Measurements from ENCODE around the gene NUDT8. TPM values are rescaled to one million over a fixed set of nuclear protein-coding genes. Genes with fewer than 3 reads are reported as not detected.

Gene NUDT8
- total and polyA plus RNA-seq, 7 donors: 3.6 to 63.1 (median 10.9) TPM

DNA sequence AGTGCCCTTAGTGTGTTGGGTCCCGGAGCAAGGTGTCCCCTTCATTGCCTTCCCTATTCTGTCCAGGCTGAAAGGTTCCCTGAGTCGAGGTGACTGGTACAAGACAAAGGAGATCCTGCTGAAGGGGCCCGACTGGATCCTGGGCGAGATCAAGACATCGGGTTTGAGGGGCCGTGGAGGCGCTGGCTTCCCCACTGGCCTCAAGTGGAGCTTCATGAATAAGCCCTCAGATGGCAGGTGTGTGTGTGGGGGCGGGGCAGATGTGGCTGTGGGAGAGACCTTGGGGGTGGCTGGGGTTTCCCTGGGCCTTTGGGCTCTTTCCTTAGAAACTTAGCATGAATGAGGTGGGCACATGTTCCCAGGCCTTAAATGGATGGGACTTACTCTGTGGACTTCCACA is 21.3 kb downstream of the NUDT8 start:
- intact Hi-C loops (cut with DNase I): no loop called here
- H3K36me3 ChIP-seq: peaks cover 20 to 53% (median 30%) of the 10 kb centered on the region in 4 donors

DNA sequence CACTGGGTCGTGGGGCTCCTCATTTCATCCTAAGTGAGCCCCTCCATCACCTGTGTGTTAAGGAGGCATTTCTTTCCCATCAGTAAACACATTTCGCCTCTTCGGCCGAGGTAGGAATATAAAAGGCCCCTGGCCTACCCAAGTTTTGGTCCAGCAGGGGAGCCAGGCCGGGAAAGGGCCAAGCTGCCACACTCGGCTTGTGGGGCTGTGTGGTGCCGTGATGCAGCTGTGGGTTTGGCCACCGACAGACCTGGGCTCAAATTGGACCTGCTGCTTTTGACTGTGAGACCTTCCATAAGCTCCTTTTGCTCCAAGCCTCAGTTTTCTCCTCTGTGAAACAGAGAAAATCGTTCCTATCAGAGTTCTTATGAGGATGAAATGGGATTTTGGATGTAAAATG is 22.2 kb downstream of the NUDT8 start:
- DNase-seq: no peak
- WGBS, 2 donors: 15 to 48% methylated on average over 9 of the region's 9 CpGs

More for the DNA sequence above, 21.3 kb downstream of the NUDT8 start:
- Histone ChIP-seq H3K4me1 (peaks cover 0 to 20% (median 19%) of the 10 kb centered on the region in 4 donors), H3K9me3 (no peaks in the 10 kb centered on the region), H3K27me3 (no peaks in the 10 kb centered on the region), H3K27ac (no peak overlapping the region), H3K4me3 (no peak overlapping the region)
- TF ChIP-seq EP300 (IDR thresholded peaks at IDR 0.05): no peak
- TF ChIP-seq, protein P1, sequence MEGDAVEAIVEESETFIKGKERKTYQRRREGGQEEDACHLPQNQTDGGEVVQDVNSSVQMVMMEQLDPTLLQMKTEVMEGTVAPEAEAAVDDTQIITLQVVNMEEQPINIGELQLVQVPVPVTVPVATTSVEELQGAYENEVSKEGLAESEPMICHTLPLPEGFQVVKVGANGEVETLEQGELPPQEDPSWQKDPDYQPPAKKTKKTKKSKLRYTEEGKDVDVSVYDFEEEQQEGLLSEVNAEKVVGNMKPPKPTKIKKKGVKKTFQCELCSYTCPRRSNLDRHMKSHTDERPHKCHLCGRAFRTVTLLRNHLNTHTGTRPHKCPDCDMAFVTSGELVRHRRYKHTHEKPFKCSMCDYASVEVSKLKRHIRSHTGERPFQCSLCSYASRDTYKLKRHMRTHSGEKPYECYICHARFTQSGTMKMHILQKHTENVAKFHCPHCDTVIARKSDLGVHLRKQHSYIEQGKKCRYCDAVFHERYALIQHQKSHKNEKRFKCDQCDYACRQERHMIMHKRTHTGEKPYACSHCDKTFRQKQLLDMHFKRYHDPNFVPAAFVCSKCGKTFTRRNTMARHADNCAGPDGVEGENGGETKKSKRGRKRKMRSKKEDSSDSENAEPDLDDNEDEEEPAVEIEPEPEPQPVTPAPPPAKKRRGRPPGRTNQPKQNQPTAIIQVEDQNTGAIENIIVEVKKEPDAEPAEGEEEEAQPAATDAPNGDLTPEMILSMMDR (IDR thresholded peaks at IDR 0.05): no peak
- no peak for TF ChIP-seq POLR2AphosphoS5 (IDR thresholded peaks at IDR 0.05)
- no peak for TF ChIP-seq POLR2A (IDR thresholded peaks at IDR 0.05)
- no peak for DNase-seq
- WGBS, 2 donors: 94 to 96% methylated on average over 8 of the region's 8 CpGs

GRCh38 chr11:67606492-67607295 is 23.0 kb downstream of the NUDT8 start, which contains the start of gene NDUFV1:
Gene NDUFV1 (plus strand): TSS chr11:67606936. CDS start chr11:67607005, 69 bp downstream.
- H3K27ac ChIP-seq: peak within 1 kb of the TSS; percentile 85 to 94 (median 88)
- DNase-seq: peak; percentile 98
- intact Hi-C loops (cut with DNase I): loop anchor here (1.0 to 2.0 kb wide), 3 partner anchors 22 to 34 kb away; no protein-coding TSS in a partner anchor
- no peaks in the 10 kb centered on the region for H3K9me3 ChIP-seq
- 0 to 1% methylated on average over 69 of the region's 69 CpGs for WGBS, 2 donors
- H3K27me3 ChIP-seq: no peaks in the 10 kb centered on the region
- H3K4me3 ChIP-seq: peak within 1 kb of the TSS; percentile 86 to 100 (median 94)
- TF ChIP-seq POLR2A (IDR thresholded peaks at IDR 0.05) (peak; percentile 54 to 63), EP300 (IDR thresholded peaks at IDR 0.05) (peak in 1 of 4 donors; percentile 33), POLR2AphosphoS5 (IDR thresholded peaks at IDR 0.05) (peak; percentile 79 to 93 (median 90))
- TF ChIP-seq, protein P1 (IDR thresholded peaks at IDR 0.05): peak; percentile 55 to 77 (median 58)
- H3K36me3 ChIP-seq: peaks cover 13 to 36% (median 20%) of the 10 kb centered on the region in 4 donors
- peaks cover 0 to 20% (median 19%) of the 10 kb centered on the region in 4 donors for H3K4me1 ChIP-seq

More for the DNA sequence above, 22.2 kb downstream of the NUDT8 start:
- no peaks in the 10 kb centered on the region for H3K27me3 ChIP-seq
- H3K9me3 ChIP-seq: no peaks in the 10 kb centered on the region
- intact Hi-C loops (cut with DNase I): loop anchor here (2.0 kb wide), 1 partner anchor 23 kb away; no protein-coding TSS in a partner anchor
- H3K27ac ChIP-seq: peak overlapping the region in 3 of 4 donors; percentile 88 to 94 (median 88)
- H3K4me3 ChIP-seq: peak overlapping the region; percentile 86 to 100 (median 94)
- peaks cover 17 to 44% (median 28%) of the 10 kb centered on the region in 4 donors for H3K36me3 ChIP-seq
- TF ChIP-seq POLR2AphosphoS5 (IDR thresholded peaks at IDR 0.05) (no peak), POLR2A (IDR thresholded peaks at IDR 0.05) (no peak), EP300 (IDR thresholded peaks at IDR 0.05) (no peak)
- TF ChIP-seq, protein P1 (IDR thresholded peaks at IDR 0.05): no peak
- peaks cover 0 to 20% (median 19%) of the 10 kb centered on the region in 4 donors for H3K4me1 ChIP-seq

GRCh38 chr11:67606093-67606491 is 23.6 kb downstream of the NUDT8 start:
- TF ChIP-seq EP300 (IDR thresholded peaks at IDR 0.05) (no peak), POLR2AphosphoS5 (IDR thresholded peaks at IDR 0.05) (no peak), POLR2A (IDR thresholded peaks at IDR 0.05) (no peak)
- TF ChIP-seq, protein P1 (IDR thresholded peaks at IDR 0.05): no peak
- intact Hi-C loops (cut with DNase I): loop anchor here (1.0 to 2.0 kb wide), 3 partner anchors 22 to 34 kb away; no protein-coding TSS in a partner anchor
- DNase-seq: peak; percentile 67
- Histone ChIP-seq H3K4me3 (peak overlapping the region; percentile 86 to 100 (median 94)), H3K27ac (peak overlapping the region; percentile 85 to 94 (median 88)), H3K4me1 (peaks cover 0 to 20% (median 19%) of the 10 kb centered on the region in 4 donors), H3K36me3 (peaks cover 13 to 30% (median 14%) of the 10 kb centered on the region in 4 donors), H3K9me3 (no peaks in the 10 kb centered on the region), H3K27me3 (no peaks in the 10 kb centered on the region)
- WGBS, 2 donors: 30 to 49% methylated on average over 17 of the region's 17 CpGs
